GM21390 (cell line): Measurements from ENCODE around the gene SMG9.
"Not testable (repeated sequence)": the region's sequence is repeated elsewhere in the genome, so short reads cannot be mapped to it uniquely, and the experiment has no call there.

Experiments
- ATAC-seq: cut with Tn5 transposase; IDR thresholded peaks from one replicate; pipeline ENCODE4 v1.9.1; 2021; ENCODE audit not compliant: unreplicated experiment

SMG9 gene

DNA sequence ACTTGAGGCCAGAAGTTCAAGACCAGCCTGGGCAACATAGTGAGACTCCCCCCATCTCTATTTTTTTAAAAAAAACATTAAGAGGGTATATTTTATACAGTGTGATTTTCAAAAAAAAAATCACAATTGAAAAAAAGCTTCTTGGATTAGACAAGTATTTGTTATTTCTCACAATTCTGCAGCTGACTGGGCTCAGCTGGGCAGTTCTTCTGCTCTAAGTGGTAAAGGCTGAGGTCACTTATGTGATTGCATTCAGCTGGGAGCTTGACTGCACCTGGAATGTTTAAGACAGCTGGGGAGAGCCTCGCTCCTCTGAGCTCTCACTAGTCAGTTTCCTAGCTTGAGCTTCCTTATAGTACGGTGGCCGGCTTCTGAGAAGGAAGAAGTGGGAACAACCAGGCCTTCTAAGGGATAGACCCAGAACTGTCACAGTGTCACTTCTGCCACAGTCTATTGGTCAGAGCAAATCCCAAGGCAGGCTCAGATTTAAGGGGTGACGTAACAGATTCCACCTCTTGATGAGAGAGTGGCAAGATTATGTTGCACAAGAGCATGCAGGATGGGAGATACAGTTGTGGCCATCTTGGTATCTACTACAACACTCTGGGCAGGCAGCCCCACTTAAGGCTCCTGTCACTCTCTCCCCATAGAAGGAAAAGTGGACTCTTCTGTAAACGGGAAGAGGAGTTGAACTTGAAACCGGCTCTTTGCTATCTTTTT is 58.6 kb downstream of the SMG9 start:
- no peak for ATAC-seq

DNA sequence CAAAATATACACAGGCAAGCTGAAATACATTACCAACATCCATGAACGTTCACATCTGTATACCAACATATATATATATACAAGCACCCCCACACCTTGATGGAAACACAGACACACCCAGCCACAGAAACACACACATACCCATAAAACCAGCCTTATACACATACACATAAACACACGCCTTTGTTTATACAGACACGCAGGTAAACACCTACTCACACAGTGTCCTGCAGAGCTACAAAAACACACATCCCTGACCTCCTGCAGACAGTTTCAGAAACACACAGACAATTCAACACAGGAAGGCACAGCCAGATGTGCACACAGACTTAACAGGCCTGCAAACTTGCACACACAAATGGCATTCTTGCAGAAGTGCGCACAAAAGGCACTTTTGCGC is 60.2 kb downstream of the SMG9 start:
- ATAC-seq, result no peak

DNA sequence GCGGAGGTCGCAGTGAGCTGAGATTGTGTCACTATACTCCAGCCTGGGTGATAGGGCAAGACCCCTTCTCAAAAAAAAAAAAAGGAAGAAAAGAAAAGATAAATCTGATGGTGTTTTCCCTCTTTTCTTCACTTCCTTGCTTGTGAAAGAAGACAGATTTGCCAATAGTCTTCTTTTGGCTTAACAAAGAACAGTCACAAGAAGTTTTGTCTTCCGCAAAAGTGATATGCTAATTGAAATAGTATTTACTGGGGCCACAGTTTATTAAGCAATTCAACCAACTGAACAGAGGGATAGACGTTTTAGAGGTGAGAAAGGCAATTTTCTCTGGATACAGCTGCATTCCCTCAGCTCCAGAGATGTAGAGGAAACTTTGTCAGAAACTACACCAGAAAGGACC is 61.9 kb downstream of the SMG9 start:
- no peak for ATAC-seq

DNA sequence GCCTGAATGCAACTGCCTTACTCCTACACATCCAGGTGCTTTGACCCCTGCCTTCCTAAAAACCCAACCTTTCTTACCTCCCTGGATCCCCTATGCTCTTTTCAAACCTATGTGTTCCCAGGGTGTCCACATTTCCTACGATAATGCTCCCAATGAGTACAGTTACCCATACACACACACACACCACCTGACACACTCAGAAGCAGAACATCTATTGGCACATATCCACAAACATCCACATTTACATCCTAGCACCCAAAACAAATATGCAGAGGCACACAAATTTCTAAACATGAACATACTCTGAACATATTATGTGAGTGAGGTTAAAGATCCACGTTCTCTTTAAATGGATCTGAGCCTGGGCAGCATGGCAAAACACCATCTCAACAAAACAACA is 62.4 kb downstream of the SMG9 start:
- ATAC-seq, result no peak

DNA sequence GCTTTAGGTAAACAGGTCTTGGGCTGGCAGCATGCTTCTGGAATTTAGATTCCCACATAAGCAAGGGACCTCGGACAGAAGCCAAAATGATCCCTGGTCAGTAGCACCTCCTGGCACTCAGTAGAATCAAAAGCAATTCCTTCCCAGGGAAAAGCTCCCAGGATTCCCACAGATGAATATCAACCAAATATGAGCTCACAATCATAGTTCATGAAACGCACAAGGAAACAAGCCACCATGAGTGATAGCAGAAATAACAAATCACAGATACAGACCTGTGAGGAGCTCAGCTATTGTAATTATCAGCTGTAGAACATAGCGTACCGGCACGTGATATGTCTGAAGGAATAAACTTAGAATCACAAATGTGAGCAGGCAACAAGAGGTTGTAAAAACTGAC is 63.0 kb downstream of the SMG9 start:
- no peak for ATAC-seq

DNA sequence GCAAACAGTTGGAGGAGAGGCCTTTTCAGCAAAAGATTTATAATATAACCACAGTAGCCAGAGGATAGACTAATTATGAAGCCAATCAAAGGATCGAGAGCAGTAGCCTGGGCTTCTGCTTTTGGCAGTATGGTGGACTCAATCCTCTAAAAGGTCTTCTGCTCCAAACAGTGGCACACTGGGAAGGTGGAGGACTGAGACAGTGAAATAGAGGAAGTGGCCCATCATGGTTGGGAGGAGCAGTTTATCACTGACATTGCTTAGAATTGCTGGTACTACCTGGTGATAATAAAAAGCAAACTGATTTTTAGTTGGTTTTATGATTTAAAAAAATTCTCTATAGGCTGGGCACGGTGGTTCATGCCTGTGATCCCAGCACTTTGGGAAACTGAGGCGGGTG is 63.9 kb downstream of the SMG9 start:
- no peak for ATAC-seq

DNA sequence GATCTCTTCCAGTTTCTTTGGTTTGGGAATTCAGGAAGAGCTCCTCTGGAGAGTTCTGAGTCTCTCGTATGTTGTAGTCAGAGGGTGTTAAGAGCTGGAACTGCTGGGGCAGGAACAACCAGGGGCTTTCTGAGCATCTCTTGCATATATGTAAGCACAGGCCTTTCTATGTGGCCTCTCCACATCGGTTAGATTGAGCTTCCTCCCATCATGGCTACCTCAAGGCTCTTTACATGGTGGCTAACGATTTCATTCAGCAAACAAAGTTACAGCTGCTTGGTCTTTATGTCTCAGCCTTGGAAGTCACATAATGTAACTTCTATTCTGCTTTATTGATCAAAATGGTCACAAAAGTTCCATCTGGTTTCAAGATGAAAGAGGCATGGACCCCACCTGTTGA is 64.3 kb downstream of the SMG9 start:
- ATAC-seq, result no peak

DNA sequence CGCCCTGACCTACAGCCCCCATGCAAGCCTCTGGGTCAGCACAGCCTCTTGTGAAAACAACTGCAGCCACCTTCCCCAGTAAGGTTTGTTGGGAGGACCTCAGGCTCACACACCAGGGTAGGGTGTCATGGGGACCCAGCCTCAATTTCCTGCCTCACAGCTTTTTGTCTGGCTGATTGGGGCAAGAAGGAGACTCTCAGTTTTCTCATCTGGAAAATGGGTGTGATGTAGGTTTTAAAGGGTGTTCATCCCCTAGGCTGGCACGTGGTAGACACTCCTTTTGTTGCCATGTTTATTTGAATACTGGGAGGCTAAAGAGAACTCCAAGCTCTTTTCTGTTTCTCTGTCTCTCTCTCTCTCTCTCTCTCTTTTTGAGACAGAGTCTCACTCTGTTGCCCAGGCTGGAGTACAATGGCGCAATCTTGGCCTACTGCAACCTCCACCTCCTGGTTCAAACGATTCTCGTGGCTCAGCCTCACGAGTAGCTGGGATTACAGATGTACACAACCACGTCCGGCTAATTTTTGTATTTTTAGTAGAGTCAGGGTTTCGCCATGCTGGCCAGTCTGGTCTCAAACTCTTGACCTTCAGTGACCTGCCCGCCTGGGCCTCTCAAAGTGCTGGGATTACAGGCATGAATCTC is 66.6 kb downstream of the SMG9 start:
- ATAC-seq, result no peak

DNA sequence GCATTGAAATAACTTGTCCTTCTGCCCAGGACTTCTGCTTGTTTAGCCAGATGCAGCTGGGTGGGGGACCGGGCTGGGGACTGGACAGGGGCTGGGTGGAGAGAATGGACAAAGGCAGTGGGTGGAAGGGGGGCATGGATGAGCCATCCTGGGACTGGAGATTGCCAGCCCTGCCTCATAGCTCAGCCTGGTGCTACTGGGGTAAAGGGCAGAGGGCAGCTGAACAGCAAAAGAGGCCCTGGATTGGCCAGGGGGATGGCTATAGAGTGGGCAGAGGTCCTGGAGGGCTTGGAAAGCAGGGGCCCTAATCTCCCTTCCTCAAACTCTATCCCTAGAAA is 67.1 kb downstream of the SMG9 start:
- no peak for ATAC-seq

DNA sequence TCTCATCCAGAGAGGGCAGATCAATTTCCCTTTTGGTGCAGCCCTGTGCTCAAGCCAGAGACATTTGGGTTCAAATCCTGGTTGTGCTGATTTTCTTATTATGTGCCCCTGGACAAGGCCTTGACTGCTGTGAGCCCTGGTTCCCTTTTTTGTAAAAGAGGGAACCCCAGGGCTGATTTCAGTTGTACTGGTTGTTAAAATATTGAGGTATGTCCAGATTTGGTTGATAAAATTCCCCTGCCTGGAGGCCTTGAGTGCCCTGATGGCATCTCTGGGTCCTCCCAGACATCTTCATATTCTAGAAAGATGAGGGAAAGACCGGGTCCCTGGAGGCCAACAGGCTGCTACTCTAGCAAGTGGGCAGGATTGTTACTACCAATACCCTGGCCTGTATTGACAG is 70.4 kb downstream of the SMG9 start:
- no peak for ATAC-seq

DNA sequence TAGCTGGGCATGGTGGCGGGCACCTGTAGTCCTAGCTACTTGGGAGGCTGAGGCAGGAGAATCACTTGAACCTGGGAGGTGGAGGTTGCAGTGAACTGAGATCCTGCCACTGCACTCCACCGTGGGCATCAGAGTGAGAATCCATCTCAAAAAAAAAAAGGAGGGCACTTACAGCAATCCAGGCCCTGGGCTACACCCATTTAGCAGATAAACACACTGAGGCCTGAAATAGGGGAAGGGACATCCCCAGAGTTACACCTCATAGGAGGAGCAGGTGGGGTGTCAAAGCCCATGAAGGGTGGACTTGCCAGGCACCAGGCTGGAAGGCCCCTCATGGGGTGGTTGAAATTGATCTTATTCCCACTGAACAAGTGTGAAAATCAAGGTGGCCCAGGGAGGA is 70.9 kb downstream of the SMG9 start:
- no peak for ATAC-seq

DNA sequence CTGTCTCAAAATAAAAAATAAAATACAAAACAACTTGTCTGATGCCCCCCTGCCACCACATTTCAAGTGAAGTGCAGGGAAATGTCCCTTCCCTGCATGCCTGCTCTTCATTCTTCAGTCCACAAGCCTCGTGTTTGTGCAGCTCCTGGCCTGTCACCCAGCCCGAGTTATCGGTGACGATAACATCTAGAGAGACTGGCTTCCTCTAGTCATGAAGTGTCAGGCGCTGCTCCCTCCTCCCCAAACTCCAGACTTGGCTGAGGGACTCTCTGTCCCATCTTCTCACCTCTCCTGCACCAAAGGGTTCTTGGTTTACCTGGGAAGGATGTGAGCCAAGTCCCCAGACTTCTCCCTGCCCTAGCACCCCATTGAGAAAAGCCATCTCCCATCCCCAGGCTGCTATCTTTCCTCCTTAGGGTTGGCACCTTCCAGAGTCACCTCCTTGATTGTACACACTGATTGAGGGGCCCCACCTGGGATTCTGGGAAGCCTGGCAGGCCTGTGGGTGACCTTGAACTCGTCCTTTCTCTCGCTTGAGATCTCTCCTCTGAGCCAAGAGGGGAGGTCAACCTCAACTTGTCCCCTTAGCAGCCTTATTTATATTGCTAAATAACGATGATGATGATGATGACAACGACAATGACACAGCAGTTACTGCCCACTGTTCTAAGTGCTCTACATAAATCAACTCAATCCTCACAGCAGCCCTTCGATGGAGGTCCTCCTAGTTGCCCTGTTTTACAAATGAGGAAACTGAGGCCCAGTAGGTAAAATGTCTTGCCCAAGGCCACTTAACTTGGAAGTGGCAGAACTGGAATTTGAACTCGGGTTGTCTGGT is 71.7 kb downstream of the SMG9 start:
- ATAC-seq, result no peak

DNA sequence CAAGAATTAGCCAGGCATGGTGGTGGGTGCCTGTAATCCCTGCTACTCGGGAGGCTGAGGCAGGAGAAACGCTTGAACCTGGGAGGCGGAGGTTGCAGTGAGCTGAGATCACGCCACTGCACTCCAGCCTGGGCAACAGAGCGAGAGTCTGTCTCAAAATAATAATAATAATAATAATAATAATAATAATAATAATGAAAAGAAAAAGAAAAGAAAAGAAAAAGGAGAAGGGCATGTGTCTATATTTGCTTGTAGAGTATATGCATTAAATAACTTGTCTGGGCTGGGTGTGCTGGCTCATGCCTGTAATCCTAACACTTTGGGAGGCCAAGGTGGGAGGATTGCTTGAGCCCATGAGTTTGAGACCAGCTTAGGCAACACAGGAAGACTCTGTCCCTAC is 72.5 kb downstream of the SMG9 start:
- ATAC-seq, result not testable (repeated sequence)

DNA sequence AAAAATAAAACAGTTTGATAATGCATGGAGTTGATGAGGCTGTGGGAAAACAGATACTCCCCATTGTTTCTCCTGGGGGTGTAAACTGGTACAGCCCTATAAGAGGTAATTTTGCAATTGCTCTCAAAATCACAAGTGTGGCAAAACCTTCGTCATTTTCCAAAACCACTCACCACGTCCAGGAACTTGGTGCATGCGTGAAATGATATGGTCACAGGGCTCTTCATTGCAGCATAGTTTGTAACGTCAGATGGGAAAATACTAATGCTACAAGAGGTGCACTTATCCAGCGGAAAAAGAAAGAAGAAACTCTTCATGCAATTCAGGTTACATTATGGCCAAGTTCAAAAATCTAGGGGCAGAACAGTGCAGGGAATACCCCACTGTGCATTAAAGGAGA is 72.9 kb downstream of the SMG9 start:
- no peak for ATAC-seq

DNA sequence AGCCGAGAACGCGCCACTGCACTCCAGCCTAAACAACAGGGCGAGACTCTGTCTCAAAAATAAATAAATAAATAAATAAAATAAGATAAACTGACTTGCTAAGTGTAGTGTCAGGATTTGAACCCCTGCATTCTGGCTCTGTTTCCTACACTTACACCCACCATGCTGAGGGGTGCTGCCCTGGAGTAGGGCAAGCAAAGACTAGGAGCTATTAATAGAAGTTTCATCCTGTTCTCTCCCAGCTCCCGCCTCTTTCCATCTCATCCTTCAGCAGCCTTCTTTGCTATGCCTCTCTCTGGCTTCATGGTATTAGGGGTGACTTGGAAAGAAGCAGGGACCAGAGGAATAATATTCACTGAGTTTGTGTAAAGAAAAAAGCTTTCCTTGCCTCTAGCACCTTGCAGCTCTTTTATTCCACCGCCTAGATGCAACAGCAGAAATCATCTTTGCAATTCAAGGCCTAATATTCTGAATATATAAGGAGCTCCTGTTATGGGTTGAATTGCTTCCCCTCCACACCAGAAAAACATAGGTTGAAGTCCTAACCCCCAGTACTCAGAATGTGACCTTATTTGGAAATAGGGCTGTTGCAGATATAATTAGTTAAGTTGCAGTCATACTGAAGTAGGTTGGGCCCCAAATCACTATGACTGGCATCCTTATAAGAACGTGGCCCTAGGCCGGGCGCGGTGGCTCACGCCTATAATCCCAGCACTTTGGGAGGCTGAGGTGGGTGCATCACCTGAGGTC is 76.1 kb downstream of the SMG9 start:
- no peak for ATAC-seq
